CD4-positive, alpha-beta T cell treated with Interleukin-15 for 4 hours (primary cell): ENCODE data around the gene DTD2.
"Not testable (repeated sequence)": the region's sequence is repeated elsewhere in the genome, so short reads cannot be mapped to it uniquely, and the experiment has no call there.

Experiments
- DNase-seq: peaks from one replicate; pipeline ENCODE4 v3.0.0-alpha.2; 2020; ENCODE audit warnings: low spot score

Gene DTD2

DNA sequence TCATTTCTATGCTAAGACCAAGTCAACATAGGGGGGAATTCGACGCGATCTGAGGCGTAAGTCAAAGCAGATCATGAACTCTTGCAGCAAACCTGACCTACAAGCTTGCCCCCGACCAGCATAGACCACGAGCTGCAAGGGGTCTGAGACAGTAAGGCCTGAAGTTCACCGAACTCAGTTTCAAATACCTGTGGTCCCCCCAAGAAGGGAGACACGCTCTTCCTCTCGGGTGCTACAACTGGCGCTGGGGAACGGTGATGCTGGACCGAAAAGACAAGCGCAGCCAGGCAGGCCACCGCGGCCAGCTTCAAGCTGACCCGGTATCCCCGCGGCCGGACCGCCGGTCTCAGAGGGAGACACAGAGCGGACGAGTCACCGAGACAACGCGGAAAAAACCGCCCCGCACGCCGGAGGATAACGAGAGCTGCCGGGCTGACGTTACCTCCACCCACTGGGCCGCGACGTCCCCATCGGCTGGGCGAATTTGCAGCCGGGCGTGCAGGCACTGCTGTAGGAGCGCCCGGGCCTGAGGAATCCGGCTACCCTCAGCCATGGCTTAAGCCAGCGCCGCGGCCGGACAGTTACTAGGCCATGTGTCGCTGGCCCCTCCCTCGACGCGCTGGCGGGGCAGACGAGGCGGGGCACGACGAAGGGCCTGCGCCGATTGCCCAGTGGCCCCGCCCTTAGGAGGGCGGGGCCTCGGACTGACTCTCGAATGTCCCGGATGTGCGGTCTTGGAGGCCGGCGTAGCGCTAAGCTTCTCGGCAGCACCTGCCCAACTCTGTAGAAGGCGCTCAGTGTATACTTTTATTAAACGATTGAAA is at the start of gene DTD2:
TSS of gene DTD2 (minus strand) at position 666 of the 824 bp plus-strand sequence. CDS start at position 553, 113 bp downstream.
- DNase-seq = peak; percentile 93

- no peak for DNase-seq
Measured at GRCh38 chr14:31505411-31505810, 48.1 kb upstream of the DTD2 start.

DNA sequence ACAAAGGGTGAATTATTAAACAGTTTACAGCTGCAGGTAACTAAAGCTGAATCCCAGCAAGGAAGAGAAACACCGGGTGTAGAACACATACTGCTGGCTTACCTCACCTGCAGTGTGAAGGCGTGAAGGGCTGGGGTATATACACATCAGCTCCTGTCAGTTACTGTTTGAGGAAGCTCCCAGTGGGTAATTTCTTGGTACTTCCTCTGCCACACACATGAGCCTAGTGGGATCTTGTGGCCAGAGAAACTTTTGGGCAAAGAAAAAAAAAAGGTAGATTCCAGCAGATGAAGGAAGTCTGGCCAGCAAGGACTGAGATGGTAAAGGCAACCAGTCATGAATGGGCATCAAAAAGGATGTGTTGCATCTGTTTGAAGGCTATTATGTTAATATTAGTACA is 44.6 kb upstream of the DTD2 start:
- no peak for DNase-seq

DNA sequence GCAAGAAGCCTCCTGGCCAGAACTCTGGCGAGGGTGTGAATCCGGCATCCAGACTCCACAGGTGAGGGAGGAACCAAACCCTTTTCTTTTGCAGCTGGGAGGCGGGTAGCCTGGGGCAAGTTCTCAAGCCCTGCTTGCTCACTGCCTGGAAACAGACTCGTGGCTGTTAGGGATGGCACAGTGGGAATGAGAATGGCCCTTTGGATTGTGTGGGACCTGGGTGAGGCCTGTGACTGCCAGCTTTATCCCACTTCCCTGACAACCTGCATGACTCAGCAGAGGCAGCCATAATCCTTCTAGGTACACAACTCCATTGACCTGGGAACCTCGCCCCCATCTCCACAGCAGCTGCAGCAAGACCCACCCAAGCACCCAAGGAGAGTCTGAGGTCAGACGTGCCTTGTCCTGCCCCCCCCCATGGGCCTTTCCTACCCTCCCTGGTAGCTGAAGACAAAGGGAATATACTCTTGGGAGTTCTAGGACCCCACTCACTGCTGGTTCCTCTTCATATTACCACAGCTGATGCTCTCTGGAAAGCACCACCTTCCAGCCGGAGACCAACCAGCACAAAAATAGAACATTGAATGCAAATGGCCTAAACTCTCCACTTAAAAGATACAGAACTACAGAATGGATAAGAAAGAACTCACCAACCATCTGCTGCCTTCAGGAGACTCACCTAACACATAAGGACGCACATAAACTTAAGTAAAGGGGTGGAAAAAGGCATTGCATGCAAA is 35.6 kb upstream of the DTD2 start:
- DNase-seq = no peak

DNA sequence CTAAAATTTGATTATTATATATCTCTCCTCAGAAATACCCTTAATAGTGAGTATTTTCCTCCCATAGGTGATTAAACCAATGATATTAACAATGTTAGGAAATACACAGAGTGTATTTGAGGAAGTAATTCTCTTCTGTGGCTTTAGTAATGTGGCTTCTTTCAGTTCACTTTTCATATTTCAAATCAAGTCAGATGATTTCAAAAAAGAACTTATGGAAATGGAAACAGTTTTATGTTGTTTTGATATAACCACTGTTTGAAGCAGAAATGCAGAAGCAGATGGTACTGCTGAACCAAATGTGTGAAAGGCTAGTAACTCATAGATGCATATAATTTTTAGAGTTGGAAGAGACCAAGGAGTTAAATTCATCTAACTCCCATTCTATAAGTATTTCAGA is 32.4 kb upstream of the DTD2 start:
- DNase-seq = no peak

GRCh38 chr14:31487886-31488285 is 30.6 kb upstream of the DTD2 start, which contains the start of gene GPR33:
TSS of gene GPR33 (minus strand) at chr14:31488039. CDS start at chr14:31483965, 4,074 bp downstream.
- no peak for DNase-seq

DNA sequence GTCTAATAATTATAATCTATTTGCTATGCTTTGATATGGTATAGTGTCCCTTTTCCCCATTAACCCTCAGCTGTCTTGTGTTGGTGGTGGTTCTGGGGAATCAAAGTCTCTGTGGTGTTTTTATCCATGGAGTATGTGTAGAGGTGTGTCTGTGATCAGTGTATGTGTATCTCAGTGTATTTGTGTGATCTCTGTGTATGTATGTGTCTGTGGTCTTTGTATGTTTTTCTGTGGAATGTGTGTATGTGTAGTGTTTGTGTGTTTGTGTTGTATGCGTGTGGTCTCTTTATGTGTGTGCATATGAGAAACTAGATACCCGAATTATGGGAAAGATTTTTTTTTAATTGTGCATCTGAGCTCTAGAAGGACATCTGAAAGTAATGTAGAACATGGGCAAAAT is 29.5 kb upstream of the DTD2 start:
- no peak for DNase-seq

- DNase-seq = no peak
Measured at GRCh38 chr14:31484754-31485153, 27.4 kb upstream of the DTD2 start.

GRCh38 chr14:31480156-31480555 is 22.9 kb upstream of the DTD2 start:
- no peak for DNase-seq

- no peak for DNase-seq
Measured at GRCh38 chr14:31479027-31479426, 21.7 kb upstream of the DTD2 start.

- DNase-seq = no peak
Measured at GRCh38 chr14:31477248-31477647, 19.9 kb upstream of the DTD2 start.

- DNase-seq = no peak
Measured at GRCh38 chr14:31476131-31476866, 19.0 kb upstream of the DTD2 start.

DNA sequence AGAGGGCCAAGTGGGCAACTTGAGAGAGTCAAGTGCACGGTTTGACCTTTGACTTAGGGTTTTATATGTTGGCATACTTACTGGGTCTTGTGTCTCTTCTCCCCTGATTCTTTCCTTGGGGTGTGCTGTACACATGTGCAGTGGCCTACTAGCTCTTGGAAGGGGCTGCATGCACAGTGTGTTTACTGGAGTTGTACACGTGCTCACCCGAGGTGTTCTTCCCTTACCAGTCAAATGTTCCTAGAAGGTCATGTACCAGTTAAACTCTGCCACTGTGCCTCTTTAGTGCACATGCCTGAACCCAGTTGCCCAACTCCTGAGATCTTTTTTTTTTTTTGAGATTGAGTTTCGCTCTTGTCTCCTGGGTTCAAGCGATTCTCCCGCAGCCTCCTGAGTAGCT is 9.2 kb upstream of the DTD2 start:
- DNase-seq = no peak

- DNase-seq = no peak
Measured at GRCh38 chr14:31465111-31465510, 7.8 kb upstream of the DTD2 start.

- not testable (repeated sequence) for DNase-seq
Measured at GRCh38 chr14:31462450-31462849, 5.1 kb upstream of the DTD2 start.

GRCh38 chr14:31461545-31461944 is 4.2 kb upstream of the DTD2 start:
- DNase-seq = no peak

DNA sequence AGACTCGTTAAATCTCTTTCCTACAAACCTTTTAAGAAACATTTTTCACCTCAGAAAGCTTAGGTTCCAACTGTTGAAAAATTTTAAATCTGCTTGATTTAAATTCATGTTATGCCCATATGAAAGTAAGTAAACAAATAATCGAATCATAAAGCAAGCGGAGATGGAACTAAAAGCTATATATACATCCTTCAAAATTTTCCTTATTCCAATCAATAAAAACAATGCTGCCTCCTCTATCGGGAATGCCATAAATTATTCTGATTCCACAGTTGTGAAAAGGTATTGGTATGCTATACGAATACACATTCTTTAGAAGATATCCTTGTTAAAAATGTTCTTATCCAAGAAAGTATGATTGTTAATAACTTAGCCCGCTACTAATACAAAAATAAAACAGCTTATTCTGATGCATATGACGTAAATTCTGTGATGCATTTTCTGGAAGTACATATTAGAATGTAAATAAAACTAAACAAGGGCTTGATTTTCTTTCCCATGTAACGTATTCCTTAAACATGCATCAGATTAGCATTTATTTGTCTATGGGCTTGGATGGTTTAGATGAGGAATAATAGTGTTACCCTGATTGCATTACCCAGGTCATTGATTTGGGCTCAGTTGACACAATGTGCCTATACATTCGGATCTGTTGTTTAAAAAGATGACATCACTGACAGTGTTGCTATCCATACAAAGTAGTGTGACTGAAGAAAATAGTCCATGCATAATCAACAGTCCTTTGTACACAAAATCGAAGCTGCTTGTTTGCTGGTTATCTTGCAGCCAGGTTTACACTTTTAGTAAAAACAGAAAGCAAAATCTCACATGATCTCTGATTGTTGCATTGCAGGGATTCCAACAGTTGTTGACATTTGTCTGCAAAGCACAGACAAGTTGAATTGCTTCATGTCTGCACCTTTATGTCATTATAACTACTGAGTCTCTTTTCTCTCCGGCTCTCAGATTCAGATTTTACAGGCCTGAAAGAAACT is 656 bp upstream of the DTD2 start:
- no peak for DNase-seq

GRCh38 chr14:31449971-31450610 is 7.2 kb downstream of the DTD2 start:
- peak; percentile 23 for DNase-seq

DNA sequence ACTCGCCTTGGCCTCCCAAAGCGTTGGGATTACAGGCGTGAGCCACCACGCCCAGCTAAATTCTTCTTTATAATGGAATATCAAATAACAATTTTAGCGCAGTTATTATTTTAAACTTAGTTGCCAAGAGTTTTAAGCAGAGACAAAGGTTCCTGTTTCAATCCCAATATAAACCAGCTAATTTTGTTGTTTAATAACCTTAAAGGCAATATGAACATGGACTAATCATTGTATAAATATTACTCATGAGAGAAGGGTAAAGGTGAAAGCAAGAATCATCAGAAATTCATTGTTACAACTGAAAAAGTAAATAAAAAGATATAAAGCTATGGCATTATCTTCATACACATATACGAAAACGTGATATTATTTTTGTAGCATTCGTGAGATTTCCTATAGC is 8.2 kb downstream of the DTD2 start:
- DNase-seq = no peak

DNA sequence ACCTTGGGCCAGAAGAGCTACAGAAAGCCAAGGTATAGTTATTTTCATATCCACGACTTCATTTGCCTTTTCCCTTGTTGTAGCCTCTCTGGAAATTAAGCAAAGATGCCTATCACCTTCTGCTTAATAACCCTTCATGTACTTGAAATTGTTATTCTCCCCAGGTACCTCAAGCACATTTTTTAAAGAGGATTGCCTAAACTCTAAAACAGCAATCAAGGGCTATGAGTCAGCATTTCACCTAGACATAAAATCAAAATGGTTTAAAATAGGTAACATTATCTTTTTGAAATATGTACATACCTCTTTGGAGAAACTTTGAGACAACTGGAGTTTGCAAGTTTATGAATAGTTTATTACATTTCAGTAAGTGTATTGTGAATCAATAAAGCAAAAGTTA is 11.6 kb downstream of the DTD2 start:
- no peak for DNase-seq

DNA sequence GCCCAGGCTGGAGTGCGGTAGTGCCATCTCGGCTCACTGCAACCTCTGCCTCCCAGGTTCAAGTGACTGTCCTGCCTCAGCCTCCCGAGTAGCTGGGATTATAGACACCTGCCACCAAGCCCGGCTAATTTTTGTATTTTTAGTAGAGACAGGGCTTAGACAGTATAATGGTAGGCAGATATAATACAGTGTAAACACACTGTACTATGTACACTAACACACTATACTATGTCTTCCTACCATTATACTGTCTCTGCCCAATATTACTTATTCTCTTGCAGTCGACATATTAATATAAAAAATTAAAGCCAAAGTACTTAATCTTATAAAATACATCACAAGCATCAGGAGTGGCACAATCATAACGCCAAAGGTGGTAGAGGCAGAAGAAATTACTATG is 15.0 kb downstream of the DTD2 start:
- no peak for DNase-seq
